SH-SY5Y (cell line): ENCODE results near the gene CHID1.

Source experiments
- GATA2 ChIP-seq: IDR thresholded peaks from 2 replicates; pipeline ENCODE4 v1.6.1; 2011; ENCODE audit warnings: mild to moderate bottlenecking, low read depth, low read length
- GATA3 ChIP-seq: IDR thresholded peaks from 2 replicates; pipeline ENCODE4 v1.6.1; 2011; ENCODE audit warnings: low read depth, mild to moderate bottlenecking, low read length, moderate library complexity

The CHID1 gene

DNA sequence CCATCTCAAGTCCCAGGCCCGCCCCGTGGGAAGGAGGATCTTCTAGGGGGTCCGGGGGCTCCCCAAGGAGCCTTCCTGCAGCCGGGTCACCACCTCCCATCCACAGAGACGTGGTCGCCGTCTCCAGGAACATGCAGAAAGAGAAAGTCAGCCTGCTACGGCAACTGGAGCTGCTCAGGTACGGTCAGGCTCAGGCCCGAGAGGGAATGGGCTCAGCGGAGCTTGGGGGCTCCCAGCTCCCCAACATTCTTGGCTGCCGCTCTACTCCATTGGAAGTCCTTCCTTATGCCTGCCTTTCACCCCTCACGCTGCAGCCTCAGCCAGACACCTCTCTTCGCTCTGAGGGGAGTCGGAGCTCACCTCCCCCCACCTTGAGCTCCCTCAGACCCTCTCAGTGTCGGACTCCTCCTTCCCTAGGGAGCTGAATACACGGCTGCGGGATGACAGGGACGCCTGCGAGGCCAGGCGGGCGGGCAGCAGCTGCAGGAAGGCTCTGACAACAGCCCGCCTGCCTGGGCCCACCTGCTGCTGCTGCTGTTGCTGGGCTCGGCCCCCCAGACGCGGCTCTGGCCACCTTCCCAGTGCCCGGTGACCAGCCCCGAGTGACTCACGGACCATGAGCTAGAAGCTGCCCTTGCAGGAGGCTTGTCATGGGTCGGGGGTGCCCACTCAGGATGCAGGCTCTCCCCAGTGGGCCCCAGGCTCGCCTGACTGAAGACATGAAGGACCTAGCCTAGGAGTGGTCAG lies 79.3 kb downstream of the CHID1 start:
- TF ChIP-seq GATA2 (no peak), GATA3 (no peak)

DNA sequence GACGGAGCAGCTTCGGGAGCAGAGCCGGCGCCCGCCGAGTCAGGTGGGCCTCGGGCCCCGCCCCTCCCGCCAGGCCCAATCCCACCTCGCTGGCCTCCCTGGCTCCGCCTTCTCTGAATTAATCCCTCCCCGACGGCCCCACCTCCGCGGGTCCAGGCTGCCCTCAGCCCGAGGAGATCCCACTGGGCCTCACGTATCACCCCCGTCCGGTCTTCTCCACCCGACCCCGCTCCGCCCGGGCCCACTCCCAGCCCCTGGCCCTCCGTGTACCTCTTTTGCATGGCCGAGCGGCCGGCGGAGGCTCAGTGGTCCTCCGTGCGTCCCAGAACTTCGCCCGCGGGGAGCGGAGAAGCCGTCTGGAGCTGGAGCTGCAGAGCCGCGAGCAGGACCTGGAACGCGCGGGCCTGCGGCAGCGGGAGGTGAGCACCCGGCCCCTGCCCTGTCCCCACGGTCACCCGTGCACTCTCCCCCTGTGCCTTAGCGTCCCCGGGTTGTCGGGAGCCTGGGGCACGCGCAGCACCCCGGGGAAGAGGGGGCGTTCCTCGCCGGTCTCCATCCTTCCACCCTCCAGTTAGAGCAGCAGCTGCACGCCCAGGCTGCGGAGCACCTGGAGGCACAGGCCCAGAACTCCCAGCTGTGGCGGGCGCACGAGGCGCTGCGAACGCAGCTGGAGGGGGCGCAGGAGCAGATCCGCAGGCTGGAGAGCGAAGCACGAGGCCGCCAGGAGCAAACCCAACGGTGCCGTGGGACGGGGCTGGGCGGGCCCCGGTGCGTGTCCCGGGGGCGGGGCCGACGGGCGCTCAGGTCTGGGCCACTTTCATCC lies 80.1 kb downstream of the CHID1 start:
- TF ChIP-seq GATA2 (no peak), GATA3 (no peak)

DNA sequence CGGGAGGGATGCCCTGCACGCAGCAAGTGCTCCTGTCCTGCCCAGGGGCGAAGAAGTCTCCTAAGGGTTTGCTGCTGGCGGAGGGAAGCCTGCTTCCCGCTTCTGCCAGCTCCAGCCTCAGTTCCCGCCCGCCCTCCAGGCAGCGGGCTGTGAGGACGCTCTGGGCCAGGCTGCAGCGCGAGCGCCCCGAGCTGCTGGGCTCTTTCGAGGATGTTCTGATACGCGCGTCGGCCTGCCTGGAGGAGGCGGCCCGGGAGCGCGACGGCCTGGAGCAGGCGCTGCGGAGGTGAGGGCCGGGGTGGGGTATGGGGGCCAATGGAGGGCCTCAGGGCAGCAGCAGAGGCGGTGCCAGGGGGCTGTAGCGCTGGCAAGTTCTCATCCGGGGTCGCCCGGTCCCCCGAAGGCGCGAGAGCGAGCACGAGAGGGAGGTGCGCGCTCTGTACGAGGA lies 80.7 kb downstream of the CHID1 start:
- TF ChIP-seq GATA2 (no peak), GATA3 (no peak)

DNA sequence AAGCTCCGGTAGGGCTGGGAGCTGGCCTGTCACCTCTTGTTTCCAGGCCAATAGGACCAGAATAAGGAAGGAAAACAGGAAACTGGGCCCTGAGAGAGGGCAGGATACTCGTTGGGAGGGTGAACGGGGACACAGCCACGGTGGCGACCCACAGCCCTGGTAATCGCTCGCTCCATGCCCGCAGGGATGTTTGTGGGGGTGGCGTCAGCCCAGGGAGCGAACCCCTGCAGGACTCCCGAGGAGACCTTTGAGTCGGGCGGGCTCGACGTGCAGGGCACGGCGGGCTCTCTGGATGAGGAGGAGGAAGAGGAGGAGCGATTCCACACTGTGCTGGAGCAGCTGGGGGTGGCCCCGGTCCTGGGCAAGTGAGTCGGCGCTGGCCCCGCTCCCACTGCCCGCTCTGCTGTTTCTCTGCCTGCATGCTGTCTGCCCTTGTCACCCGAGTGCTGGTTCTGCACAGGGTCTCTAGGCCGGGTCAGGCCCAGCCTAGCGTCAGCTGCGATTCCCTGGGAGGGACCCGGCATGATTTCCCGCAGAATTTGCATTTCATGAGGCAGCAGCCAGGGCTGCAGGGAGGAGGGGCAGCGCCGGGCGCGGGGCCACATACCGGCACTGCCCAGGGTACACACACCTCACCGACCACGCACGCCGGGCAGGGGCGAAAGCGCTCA lies 81.3 kb downstream of the CHID1 start:
- TF ChIP-seq GATA2 (no peak), GATA3 (no peak)

DNA sequence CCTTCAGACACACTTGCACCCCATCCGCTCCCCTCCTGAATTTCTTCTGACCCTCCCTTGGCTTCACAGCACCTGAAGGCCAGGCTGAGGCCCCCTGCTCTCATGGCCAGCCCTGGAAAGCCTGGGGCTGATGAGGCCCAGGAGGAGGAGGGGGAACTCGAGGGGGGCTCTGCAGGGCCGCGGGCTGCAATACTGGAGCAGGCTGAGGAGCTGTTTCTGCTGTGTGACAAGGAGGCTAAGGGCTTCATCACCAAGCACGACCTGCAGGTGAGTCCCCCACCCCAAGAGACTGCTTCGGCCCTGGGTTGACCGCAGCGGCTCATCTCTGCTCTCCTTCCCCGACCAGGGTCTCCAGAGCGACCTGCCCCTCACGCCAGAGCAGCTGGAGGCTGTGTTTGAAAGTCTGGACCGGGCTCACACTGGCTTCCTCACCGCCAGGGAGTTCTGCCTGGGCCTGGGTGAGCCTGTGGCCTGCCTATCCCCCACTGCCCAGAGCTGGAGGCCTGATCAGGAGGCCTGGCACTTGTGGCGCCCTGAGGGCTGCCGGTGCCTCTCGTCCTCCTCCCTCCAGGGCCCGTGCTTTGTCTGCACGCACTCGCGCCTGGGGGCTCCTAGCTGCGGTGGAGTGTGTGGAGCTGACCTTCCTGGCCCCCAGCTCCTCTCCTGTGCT lies 82.0 kb downstream of the CHID1 start:
- TF ChIP-seq GATA2 (no peak), GATA3 (no peak)

DNA sequence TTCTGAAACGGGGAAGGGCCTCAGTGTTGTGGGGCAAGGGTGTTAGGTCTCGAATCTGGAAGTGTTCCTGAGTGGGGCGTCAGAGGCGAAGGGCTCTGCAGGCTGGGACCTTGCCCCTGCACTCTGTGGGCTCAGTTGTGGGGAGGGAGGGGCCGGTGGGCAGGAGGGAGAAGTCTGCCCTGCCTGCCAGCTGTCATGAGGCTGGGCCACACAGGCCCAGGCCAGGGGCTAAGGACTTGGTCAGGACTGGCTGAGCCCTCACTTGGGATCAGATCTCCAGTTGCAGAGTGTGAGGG lies 82.8 kb downstream of the CHID1 start, which contains the start of gene CRACR2B:
CRACR2B (plus strand) TSS at position 23 of the 296 bp plus-strand sequence. CDS start 689 bp downstream, outside the sequence.
- TF ChIP-seq GATA3, result no peak
- TF ChIP-seq GATA2, result no peak

DNA sequence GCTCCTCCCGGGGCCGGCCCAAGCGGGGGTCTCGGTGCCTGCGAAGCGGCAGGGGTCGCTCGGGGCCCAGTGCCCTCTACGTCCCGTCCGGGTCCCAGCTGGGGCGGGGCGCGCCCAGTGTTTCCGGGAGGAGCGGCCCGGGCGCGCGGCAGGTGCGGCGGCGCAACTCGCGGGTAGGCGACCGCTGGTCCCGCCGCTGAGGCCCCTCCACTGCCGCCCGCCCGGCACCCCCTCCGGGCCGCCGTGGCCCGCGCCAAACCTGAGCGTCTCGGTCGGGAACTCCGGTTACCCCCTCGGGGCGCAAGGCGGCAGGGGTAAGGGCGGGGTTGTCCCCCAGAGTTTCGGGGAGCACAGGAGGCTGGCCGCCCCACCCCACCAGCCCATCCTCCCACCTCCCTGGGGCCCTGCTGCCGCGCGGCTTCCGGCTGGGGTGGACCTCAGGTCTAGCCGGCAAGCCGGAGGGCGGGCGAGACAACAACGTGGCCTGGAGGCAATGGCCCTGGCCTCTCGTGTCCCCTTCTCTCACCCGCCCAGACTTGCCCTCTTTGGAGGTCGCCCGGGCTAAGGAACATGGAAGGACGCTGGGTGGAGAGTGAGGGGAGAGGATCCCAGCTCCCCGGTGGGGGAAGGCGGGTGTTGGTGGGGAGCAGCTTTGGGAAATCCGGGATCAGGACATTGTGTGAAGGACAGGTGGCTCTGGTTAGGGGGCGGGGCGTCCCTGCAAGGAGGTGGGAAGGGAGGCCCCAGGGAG lies 83.3 kb downstream of the CHID1 start:
- no peak for TF ChIP-seq GATA2
- no peak for TF ChIP-seq GATA3

DNA sequence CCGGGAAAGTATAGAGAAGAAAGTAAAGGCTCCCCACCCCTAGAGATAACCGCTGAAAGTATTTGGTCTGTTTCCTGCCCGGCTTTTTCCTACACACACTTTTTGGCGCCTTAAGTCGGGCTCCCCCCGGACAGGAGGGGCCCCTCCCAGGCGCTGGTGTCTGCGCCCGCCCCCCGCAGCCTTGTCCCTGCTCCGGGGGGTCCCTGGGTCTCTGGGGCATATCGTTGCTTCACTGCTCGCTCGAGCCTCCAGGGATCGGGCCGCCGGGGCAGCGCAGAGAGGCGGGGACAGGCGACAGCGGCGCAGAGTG lies 83.8 kb downstream of the CHID1 start:
- TF ChIP-seq GATA2, result no peak
- no peak for TF ChIP-seq GATA3

DNA sequence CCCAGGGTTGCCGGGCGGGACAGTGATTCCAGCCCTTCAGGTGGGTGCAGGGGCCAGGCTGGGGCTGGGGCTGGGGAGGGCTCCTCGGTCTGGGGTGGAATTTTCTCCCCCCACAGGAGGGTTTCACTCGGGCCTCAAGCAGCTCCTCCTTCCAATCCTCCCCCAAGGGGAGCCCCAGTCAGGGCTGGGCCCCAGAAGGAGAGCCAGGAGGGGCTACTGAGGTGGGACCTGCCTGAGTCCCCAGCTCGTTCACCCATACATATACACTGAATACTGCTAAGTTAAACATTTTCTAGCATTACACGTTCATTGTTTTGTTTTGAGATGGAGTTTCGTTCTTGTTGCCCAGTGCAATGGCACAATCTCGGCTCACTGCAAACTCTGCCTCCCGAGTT lies 84.4 kb downstream of the CHID1 start:
- TF ChIP-seq GATA2, result no peak
- no peak for TF ChIP-seq GATA3

DNA sequence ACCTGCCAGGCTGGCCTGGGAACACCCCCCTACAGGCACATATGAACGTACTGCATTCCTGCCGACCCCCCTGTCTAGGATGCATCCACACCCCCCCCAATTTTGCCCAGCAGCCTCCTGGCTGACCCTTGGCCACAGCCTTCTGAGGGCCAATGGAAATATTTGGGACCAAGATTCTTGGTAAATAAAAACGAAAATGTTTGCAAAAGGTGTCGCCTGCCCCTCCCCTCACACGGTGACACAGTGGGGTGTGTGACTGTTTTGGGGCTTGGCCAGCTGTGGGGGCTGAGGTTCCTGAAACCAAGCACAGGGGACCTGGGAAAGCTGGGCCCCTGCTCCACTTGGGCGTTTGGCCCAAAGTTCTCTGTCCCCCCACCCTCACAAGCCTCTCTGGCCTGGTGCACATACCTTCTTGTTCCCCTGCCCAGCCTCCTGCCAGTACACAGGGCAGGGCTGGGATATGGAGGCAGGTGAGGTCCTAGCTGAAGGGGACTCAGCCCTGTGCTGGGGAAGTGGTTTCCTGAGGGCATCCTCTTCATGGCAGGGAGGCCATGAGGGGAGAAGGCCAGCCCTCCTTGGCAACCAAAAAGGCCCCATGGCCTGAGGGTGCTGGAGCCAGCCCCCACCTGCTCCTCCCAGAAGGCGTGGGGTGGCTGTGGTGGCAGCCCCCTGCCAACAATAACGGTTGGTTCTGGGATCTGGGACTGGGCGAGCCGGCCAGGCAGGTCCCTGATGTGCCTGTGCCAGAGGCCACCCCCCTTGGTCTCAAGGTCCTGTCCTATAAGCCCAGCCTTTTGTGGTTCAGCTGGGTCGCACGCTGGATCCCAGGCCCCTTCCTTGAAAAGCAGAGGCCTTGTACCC lies 85.0 kb downstream of the CHID1 start:
- TF ChIP-seq GATA3 (no peak), GATA2 (no peak)

DNA sequence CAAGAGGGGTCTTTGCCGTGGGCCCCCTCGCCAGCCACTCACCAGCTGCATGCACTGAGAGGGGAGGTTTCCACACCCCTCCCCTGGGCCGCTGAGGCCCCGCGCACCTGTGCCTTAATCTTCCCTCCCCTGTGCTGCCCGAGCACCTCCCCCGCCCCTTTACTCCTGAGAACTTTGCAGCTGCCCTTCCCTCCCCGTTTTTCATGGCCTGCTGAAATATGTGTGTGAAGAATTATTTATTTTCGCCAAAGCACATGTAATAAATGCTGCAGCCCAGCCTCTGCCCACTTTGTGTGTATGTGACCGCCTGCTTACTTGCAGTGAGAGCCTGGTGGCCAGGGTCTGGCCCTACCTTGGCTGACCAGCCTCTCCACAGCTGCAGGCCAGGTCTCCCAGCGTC lies 85.7 kb downstream of the CHID1 start:
- TF ChIP-seq GATA3 (no peak), GATA2 (no peak)

DNA sequence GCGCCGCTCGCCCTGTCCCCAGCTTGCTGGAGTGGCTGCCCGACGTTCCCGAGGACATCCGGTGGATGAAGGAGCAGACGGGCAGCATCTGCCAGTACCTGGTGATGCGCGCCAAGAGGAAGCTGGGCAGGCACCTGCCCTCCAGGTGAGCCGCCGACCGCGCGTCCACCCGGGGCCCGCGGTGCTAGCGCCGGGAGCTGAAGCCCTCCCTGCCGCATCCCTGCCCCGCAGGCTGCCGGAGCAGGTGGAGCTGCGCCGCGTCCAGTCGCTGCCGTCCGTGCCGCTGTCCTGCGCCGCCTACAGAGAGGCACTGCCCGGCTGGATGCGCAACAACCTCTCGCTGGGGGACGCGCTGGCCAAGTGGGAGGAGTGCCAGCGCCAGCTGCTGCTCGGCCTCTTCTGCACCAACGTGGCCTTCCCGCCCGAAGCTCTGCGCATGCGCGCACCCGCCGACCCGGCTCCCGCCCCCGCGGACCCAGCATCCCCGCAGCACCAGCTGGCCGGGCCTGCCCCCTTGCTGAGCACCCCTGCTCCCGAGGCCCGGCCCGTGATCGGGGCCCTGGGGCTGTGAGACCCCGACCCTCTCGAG lies 86.2 kb downstream of the CHID1 start:
- TF ChIP-seq GATA3 (no peak), GATA2 (no peak)

DNA sequence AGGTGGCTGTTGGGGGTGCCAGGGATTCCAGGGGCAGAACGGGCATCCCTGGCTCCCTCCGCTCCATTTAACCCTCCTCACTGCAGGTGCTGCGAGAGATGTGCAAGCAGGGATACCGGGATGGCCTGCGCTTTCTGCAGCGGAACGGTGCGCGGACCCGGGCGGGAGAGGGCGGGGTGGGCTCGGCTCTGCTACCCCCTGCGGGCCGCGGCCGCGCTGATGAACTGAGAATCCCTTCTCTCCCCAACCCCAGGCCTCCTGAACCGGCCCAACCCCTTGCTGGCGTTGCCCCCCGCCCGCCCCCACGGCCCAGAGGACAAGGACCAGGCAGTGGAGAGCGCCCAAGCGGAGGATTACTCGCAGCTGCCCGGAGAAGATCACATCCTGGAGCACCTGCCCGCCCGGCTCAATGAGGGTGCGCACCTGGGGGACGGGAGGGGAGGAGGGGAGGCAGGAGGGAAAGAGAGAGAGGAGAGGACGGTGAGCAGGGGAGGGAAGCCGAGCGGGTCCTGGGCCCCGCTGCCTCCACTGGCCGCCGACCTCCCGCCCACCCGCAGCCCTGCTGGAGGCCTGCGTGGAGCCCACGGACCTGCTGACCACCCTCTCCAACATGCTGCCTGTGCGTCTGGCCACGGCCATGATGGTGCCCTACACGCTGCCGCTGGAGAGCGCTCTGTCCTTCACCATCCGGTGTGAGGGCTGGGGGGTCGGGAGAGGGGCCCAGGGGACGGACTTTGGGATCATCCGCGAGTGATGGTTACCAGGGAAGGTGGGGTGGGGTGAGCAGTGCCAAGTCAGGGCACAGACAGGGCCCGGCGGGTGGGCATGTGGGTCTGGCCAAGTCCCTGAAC lies 86.9 kb downstream of the CHID1 start:
- no peak for TF ChIP-seq GATA2
- no peak for TF ChIP-seq GATA3
